GM12873 (cell line): ENCODE measurements around the gene UTS2B.

Experiments
- TF ChIP-seq, protein P1 (sequence below): IDR thresholded peaks from 2 replicates; pipeline ENCODE4 v1.5.1; 2012; ENCODE audit warnings: low read depth, mild to moderate bottlenecking, moderate library complexity, low read length, control low read depth; ENCODE audit not compliant: insufficient read depth; ENCODE audit errors: missing control alignments

Gene UTS2B

GRCh38 chr3:191350396-191351090, 20.2 kb upstream of the UTS2B start:
- TF ChIP-seq, protein P1, sequence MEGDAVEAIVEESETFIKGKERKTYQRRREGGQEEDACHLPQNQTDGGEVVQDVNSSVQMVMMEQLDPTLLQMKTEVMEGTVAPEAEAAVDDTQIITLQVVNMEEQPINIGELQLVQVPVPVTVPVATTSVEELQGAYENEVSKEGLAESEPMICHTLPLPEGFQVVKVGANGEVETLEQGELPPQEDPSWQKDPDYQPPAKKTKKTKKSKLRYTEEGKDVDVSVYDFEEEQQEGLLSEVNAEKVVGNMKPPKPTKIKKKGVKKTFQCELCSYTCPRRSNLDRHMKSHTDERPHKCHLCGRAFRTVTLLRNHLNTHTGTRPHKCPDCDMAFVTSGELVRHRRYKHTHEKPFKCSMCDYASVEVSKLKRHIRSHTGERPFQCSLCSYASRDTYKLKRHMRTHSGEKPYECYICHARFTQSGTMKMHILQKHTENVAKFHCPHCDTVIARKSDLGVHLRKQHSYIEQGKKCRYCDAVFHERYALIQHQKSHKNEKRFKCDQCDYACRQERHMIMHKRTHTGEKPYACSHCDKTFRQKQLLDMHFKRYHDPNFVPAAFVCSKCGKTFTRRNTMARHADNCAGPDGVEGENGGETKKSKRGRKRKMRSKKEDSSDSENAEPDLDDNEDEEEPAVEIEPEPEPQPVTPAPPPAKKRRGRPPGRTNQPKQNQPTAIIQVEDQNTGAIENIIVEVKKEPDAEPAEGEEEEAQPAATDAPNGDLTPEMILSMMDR = no peak

DNA sequence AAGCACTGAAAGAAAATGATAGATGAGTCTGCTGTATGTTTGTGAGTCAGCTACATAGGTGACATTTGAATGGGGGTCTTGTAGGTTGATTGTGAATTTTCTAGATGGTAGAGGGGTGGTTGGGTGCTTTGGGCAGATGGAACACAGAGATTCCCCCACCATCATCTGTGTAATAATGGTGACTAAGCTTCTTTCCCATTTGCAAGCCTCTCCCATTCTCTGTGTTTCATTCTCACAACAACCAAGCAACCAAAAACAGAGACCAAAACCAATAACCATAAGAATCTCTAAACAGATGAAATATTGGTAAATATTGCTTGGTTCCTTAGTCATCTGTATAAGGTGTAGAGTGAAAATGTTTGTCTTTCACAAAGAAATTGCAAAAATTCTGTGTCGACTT, 17.8 kb upstream of the UTS2B start:
- TF ChIP-seq, protein P1 = no peak

DNA sequence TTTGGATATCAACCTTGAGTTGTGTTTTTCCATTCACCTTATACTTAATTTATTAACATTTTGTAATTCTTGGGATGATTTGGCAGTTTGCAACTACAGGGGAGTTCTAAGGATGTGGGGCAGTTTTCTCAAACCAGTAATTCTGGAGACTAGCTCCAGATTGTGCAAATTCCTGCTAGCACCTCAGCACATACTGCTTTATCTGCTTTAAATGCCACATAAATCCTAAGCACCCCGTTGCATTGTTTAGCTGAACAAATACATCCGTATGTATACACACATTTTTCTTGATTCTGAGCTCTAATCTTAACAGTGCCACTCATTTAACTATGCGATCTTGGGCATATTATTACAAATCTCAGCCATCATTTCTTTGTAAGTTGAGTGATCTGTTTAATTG, 16.9 kb upstream of the UTS2B start:
- TF ChIP-seq, protein P1 = no peak

DNA sequence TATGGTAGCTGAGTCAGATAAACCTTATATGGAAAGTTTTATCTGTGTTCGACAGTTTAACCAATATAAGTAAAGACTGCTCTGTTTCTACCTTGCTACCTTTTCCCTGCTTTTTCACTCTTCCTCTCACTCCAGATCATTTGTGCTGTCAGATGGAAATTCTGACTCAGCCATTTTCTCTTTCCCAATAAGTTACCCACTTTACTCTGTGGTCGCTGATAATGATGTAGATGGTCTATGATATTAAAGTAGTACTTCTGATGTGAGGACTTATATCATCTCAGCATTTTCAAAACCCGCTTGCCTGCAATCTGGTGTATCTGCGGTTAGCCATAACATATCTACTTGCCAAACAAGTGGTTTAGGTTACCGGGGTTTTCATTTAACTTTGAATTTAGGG, 15.0 kb upstream of the UTS2B start:
- TF ChIP-seq, protein P1 = no peak

DNA sequence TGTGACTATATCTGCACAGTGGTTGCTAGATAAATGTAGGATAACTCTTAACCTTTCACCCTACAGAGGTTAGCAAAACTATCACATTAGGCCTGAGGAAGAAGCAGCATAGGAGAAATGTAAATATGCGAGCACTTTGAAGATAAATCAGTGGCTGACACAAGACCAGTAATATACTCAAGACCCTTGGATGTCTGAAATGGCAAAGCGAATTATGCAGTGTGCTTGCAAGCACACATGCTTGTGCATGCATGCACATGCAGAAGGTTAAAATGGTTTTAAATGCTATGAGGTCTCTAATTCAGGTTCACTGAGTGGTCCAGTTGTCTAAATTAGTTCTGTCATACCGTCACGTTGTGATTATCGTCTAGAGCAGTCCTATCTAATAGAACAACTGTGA, 13.6 kb upstream of the UTS2B start:
- TF ChIP-seq, protein P1 = no peak

DNA sequence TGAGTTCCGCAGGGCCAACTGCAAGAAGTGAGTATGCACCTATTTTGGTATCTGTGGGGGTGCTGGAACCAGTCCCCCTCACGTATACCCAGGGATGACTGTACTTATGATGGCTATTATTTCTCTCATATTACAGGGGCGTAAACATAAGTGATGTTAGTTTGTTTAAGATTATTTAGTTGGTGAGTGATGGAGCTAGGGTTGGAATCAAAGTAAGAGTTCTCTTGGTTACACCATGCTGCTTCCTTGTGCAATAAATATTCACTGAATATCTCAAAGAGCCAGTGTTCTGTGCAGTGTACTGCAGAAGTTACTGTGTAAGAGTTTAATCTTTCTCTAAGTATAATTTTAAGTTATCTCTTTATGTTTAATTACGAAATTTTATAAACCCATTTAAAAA, 12.8 kb upstream of the UTS2B start:
- TF ChIP-seq, protein P1 = no peak

DNA sequence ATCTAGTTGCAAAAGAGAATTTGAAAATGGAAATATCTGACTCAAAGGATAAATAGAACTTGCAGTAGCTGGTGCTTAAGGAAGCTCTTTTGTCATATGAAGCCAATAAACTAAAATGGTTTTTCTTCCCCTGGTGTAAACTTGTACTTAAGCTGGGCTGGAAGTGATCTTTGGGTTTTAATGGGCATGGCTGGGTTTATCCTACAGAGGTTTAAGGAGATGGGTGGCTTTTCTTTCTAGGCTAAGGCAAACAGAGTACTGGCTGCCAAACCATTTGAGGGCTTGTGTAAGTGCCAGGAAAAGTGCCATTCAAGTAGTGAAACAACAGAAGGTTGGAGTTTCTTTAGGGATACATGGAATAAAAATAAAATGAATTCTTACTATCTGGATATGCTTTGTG, 12.1 kb upstream of the UTS2B start:
- TF ChIP-seq, protein P1 = no peak

GRCh38 chr3:191342006-191342405, 11.7 kb upstream of the UTS2B start:
- TF ChIP-seq, protein P1 = no peak
